GM12878 (cell line): ENCODE results near the gene PTK6. TPM values are rescaled to one million over a fixed set of nuclear protein-coding genes. Genes with fewer than 3 reads are reported as not detected.
A peak's percentile ranks its signal among the peaks of the same experiment; 100 is the strongest.

Source experiments
- CEBPB ChIP-seq, 2 experiments: fragments of 150-350 bp in 1 of 2; IDR thresholded peaks; 2 replicates each; pipeline ENCODE4 v1.6.1; 2012 to 2014; ENCODE audit warnings: low read depth in 2 of 2, low read length in 2 of 2, borderline replicate concordance in 1 of 2, inconsistent platforms in 1 of 2
- CHD1 ChIP-seq: IDR thresholded peaks from 2 replicates; pipeline ENCODE4 v1.6.1; 2012; ENCODE audit warnings: low read depth, low read length, improper control_type of control experiment
- HCFC1 ChIP-seq: fragments of 150-350 bp; IDR thresholded peaks from 2 replicates; pipeline ENCODE4 v1.6.1; 2014; ENCODE audit warnings: low read length
- JUND ChIP-seq: IDR thresholded peaks from 2 replicates; pipeline ENCODE4 v1.6.1; 2012; ENCODE audit warnings: low read depth, mild to moderate bottlenecking, low read length, improper control_type of control experiment, moderate library complexity
- NFYB ChIP-seq: IDR thresholded peaks from 2 replicates; pipeline ENCODE4 v1.6.1; 2011; ENCODE audit warnings: low read depth, mild to moderate bottlenecking, low read length, improper control_type of control experiment, moderate library complexity; ENCODE audit not compliant: insufficient read depth
- NR2F1 ChIP-seq: fragments of 450-650 bp; conservative IDR thresholded peaks from 2 replicates; pipeline ENCODE4 v1.6.1; 2017; ENCODE audit warnings: mild to moderate bottlenecking
- PAX5 ChIP-seq: IDR thresholded peaks from 2 replicates; pipeline ENCODE4 v1.6.1; 2011; ENCODE audit warnings: low read depth, low read length, borderline replicate concordance
- RELA ChIP-seq: fragments of 450-650 bp; IDR thresholded peaks from 2 replicates; pipeline ENCODE4 v1.8.0; 2014; ENCODE audit warnings: borderline replicate concordance; ENCODE audit not compliant: partially characterized antibody
- STAT3 ChIP-seq: IDR thresholded peaks from 2 replicates; pipeline ENCODE4 v1.6.1; 2011; ENCODE audit warnings: low read depth, low read length, improper control_type of control experiment
- TBL1XR1 ChIP-seq: IDR thresholded peaks from 2 replicates; pipeline ENCODE4 v1.6.1; 2012; ENCODE audit warnings: low read depth, low read length, improper control_type of control experiment
- polyA plus RNA-seq, 11 experiments: library from polyadenylated mRNA; depleted of rRNA in 4 of 11; unstranded in 6 of 11; stranded (reverse) in 5 of 11; fragments of >200 nt; fragmentation: Nextera tagmentation in 4 of 11; fragmentation: Illumina TruSeq in 1 of 11; extraction: Ambion mirVana in 4 of 11; extraction: Trizol in 1 of 11; gene quantifications; 1 replicate in 1 of 11; 2 replicates in 10 of 11; pipeline versions ENCODE4 v1.2.1 to v1.2.3, GENCODE V29; 2011 to 2016; ENCODE audit warnings: inconsistent platforms in 2 of 11, missing spikeins in 2 of 11, low read depth in 1 of 11
- total RNA-seq, 4 experiments: library from RNA; depleted of rRNA in 3 of 4; stranded (reverse); fragments of >200 nt in 3 of 4; fragmentation: Illumina TruSeq in 1 of 4; extraction: Trizol in 1 of 4; gene quantifications; 2 replicates each; pipeline versions ENCODE4 v1.2.1 to v1.2.3, GENCODE V29; 2013 to 2021
- TF ChIP-seq, protein P1 (sequence below): fragments of 450-650 bp; IDR thresholded peaks from 2 replicates; pipeline ENCODE4 v1.6.1; 2017; ENCODE audit warnings: low read depth, mild to moderate bottlenecking, moderate library complexity
- TF ChIP-seq, protein P2 (sequence below): fragments of 450-650 bp; IDR thresholded peaks from 2 replicates; pipeline ENCODE4 v1.6.1; 2018; ENCODE audit warnings: borderline replicate concordance, mild to moderate bottlenecking; ENCODE audit not compliant: partially characterized antibody
- TF ChIP-seq, protein P3 (sequence below): fragments of 450-650 bp; IDR thresholded peaks from 2 replicates; pipeline ENCODE4 v1.6.1; 2017; ENCODE audit warnings: antibody characterized with exemption, mild to moderate bottlenecking, moderate library complexity
- TF ChIP-seq, protein P4 (sequence below): fragments of 450-650 bp; formaldehyde crosslinking; IDR thresholded peaks from 2 replicates; pipeline ENCODE4 v1.4.0; 2020; ENCODE audit warnings: mild to moderate bottlenecking, moderate library complexity

The PTK6 gene
- total and polyA plus RNA-seq, 10 of the 15 experiments (the other 5 are each of a cell fraction or from before 2014, with no cell fraction given) = 0.02 to 0.21 (median 0.09) TPM; not detected in 3

DNA sequence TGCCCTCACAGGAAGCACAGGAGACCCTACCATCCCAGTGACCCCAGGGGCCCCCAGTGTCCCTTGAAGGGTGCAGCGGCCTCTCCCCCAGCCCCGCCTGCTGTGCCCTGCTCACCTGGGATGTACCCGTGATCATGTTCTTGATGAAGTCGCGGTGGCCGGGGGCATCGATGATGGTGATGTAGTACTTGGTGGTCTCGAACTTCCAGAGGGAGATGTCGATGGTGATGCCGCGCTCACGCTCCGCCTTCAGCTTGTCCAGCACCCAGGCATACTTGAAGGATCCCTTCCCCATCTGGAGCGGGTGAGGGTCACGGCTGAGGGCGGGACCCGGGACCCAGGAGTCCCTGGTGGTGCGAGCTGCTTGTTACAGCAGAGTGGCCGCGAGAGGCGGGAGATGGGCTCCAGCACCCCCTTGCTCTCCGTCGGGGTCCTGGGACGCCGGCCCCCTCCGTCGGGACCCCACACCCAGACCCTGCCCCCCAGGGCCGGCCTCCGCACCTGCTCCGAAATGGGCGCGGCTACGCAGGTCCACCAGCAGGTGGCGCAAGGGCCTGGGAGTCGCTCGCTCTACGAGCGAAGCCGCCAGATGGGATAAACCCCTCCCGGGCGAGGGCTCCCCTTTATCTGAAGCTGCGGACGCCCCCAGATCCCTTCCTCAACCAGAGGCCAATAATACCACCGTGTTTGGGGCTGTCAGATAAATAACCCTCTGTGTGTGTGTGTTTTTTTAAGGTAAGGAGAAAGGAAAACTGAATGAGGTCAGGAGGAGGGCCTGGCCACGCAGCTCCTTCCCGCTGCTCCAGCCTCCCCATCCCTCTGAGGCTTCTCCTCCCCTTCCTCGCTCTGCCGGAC lies 41.2 kb downstream of the PTK6 start (continued):
- TF ChIP-seq, protein P1, sequence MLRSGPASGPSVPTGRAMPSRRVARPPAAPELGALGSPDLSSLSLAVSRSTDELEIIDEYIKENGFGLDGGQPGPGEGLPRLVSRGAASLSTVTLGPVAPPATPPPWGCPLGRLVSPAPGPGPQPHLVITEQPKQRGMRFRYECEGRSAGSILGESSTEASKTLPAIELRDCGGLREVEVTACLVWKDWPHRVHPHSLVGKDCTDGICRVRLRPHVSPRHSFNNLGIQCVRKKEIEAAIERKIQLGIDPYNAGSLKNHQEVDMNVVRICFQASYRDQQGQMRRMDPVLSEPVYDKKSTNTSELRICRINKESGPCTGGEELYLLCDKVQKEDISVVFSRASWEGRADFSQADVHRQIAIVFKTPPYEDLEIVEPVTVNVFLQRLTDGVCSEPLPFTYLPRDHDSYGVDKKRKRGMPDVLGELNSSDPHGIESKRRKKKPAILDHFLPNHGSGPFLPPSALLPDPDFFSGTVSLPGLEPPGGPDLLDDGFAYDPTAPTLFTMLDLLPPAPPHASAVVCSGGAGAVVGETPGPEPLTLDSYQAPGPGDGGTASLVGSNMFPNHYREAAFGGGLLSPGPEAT = no peak
- TF ChIP-seq STAT3 (no peak), CEBPB (IDR thresholded peaks at IDR 0.05; ENCODE audit: borderline replicate concordance in 1 of 2, low read depth in 2 of 2, low read length in 2 of 2) (no peak), NR2F1 (0 out of 2 replicates have a peak, but pooled peaks have one; percentile 13), PAX5 (no peak), NFYB (no peak), JUND (no peak), TBL1XR1 (no peak), HCFC1 (no peak), RELA (no peak), CHD1 (no peak)
- TF ChIP-seq, protein P2, sequence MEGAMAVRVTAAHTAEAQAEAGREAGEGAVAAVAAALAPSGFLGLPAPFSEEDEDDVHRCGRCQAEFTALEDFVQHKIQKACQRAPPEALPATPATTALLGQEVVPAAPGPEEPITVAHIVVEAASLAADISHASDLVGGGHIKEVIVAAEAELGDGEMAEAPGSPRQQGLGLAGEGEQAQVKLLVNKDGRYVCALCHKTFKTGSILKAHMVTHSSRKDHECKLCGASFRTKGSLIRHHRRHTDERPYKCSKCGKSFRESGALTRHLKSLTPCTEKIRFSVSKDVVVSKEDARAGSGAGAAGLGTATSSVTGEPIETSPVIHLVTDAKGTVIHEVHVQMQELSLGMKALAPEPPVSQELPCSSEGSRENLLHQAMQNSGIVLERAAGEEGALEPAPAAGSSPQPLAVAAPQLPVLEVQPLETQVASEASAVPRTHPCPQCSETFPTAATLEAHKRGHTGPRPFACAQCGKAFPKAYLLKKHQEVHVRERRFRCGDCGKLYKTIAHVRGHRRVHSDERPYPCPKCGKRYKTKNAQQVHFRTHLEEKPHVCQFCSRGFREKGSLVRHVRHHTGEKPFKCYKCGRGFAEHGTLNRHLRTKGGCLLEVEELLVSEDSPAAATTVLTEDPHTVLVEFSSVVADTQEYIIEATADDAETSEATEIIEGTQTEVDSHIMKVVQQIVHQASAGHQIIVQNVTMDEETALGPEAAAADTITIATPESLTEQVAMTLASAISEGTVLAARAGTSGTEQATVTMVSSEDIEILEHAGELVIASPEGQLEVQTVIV = no peak
- TF ChIP-seq, protein P3, sequence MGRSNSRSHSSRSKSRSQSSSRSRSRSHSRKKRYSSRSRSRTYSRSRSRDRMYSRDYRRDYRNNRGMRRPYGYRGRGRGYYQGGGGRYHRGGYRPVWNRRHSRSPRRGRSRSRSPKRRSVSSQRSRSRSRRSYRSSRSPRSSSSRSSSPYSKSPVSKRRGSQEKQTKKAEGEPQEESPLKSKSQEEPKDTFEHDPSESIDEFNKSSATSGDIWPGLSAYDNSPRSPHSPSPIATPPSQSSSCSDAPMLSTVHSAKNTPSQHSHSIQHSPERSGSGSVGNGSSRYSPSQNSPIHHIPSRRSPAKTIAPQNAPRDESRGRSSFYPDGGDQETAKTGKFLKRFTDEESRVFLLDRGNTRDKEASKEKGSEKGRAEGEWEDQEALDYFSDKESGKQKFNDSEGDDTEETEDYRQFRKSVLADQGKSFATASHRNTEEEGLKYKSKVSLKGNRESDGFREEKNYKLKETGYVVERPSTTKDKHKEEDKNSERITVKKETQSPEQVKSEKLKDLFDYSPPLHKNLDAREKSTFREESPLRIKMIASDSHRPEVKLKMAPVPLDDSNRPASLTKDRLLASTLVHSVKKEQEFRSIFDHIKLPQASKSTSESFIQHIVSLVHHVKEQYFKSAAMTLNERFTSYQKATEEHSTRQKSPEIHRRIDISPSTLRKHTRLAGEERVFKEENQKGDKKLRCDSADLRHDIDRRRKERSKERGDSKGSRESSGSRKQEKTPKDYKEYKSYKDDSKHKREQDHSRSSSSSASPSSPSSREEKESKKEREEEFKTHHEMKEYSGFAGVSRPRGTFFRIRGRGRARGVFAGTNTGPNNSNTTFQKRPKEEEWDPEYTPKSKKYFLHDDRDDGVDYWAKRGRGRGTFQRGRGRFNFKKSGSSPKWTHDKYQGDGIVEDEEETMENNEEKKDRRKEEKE = no peak
- TF ChIP-seq, protein P4, sequence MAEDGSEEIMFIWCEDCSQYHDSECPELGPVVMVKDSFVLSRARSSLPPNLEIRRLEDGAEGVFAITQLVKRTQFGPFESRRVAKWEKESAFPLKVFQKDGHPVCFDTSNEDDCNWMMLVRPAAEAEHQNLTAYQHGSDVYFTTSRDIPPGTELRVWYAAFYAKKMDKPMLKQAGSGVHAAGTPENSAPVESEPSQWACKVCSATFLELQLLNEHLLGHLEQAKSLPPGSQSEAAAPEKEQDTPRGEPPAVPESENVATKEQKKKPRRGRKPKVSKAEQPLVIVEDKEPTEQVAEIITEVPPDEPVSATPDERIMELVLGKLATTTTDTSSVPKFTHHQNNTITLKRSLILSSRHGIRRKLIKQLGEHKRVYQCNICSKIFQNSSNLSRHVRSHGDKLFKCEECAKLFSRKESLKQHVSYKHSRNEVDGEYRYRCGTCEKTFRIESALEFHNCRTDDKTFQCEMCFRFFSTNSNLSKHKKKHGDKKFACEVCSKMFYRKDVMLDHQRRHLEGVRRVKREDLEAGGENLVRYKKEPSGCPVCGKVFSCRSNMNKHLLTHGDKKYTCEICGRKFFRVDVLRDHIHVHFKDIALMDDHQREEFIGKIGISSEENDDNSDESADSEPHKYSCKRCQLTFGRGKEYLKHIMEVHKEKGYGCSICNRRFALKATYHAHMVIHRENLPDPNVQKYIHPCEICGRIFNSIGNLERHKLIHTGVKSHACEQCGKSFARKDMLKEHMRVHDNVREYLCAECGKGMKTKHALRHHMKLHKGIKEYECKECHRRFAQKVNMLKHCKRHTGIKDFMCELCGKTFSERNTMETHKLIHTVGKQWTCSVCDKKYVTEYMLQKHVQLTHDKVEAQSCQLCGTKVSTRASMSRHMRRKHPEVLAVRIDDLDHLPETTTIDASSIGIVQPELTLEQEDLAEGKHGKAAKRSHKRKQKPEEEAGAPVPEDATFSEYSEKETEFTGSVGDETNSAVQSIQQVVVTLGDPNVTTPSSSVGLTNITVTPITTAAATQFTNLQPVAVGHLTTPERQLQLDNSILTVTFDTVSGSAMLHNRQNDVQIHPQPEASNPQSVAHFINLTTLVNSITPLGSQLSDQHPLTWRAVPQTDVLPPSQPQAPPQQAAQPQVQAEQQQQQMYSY (CRISPR knock-in tag) = no peak
